NCI-H2196 (cell line): ENCODE data around the gene MRPS5.

Source experiments
- DNase-seq: peaks from one replicate; lab custom pipeline; 2025; ENCODE audit not compliant: unreplicated experiment; lab: John Stamatoyannopoulos, UW

MRPS5 gene

DNA sequence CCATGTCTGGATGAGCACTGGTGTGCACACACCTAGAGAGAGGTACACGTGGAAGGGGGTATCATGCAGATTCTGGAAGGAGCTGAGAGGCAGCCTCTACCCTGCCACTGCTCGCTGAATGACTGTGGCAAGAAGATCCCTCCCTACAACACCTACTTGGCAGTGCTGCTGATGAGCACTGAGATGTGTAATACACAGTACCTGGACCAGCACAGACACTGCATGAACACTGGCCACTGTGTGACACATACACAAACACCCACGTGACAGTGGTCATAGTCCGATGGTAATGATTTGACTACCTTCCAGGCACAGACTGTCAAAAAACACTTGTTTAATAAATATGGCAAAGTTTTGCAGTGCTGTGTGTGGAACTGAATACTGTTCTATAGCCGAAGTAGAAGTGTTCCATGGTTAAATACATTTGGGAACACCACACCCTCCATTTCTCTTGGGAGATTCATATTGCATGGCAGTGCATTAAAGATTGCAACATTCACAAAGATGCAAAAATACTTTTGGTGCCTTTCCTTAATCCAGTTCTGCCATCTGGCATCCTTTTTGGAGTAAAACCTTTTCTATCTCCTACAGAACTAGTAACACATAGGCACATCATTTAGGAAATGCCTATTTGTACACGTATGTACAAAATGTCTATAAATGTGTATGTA, 29.6 kb downstream of the MRPS5 start:
- DNase-seq = no peak

DNA sequence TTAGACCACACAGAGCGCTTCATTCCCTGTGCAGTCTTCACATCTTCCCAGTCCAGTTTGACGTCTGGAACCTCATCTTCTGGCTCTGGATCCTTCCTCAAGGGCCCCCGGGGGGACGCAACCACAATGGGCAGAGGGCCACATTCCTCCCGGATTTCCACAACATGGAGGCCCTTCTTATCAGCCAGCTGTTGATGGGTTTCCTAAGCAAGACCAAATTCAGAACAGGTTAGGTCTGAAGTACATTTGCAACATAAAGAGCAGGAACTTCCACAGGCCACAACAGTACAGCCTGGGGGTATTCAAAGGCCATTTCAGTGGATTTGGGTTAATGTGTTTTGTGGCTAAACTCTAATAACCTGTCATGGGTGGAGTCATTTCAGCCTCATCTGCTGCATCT, 34.2 kb downstream of the MRPS5 start:
- DNase-seq = no peak

DNA sequence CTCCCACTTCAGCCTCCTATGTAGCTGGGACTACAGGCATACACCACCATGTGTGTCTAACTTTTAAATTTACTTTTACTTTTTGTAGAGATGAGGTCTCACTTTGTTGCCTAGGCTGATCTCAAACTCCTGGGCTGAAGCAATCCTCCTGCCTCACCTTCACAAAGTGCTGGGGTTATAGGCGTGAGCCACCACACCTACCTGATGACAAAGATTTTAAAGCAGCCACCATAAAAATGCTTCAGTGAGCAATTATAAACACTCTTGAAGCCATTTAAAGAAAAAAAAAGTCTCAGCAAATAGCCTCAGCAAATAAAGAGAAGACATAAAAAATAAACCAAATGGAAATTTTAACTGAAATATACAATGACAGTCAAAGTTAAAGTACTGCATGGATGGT, 35.6 kb downstream of the MRPS5 start:
- DNase-seq = no peak

- DNase-seq = no peak
Measured at GRCh38 chr2:95082477-95082876, 39.1 kb downstream of the MRPS5 start.

- no peak for DNase-seq
Measured at GRCh38 chr2:95079199-95079683, 42.4 kb downstream of the MRPS5 start.

- DNase-seq = no peak
Measured at GRCh38 chr2:95077861-95078603, 43.6 kb downstream of the MRPS5 start.

DNA sequence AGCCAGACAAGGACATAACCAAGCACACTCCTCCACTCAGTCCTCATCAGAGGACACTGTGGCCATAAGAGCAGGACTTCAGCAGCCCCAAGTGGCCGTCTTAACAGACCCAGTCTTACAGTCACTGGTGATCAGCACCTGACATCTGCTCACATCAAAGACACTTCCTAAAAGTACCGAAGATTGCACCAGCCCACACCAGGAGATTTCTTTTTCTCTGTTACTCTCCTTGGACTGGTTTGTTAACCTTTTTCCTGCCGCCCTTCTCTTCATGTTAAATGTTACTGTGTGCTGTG, 44.1 kb downstream of the MRPS5 start:
- no peak for DNase-seq

DNA sequence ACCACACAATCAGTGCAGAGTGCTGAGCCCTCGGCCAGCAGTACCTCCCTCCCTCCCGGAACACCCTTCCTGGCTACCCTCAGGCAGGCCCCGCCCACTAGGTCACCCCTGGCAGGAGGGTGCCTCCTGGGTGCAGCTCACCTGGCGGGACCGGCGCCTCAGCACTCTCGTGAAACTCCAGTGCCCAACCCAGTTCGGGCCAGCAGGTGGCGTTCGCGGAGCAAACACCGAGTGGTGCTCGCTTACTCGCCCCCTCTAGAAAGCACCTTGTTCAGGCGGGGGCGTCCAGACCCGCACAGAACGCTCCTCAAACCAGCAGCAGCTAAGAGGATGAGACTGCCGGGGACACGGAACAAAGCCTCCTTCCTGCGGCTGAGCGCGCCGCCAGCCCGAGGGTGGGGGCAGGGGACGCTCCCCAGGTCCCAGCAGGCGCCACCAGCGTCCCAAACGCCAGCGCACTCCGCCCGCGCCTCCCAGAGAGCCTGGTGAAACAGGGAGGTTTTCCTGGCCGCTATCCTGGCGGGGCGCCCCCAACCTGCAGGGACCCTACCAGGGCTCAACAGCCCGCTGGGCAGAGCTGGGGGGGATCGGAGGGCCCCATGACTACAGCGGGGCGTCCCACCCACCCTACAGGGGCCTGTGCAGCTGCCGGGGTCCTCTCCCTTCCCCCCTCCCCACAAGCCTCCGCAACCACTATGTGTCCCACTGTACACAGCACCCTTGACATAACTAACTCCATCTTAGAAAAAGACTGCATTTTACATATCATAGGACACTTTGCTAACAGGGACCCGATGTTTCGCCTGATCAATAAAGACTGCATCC, 44.7 kb downstream of the MRPS5 start:
- DNase-seq = peak; percentile 90

GRCh38 chr2:95075440-95076132, 46.0 kb downstream of the MRPS5 start:
- DNase-seq = no peak

- no peak for DNase-seq
Measured at GRCh38 chr2:95074663-95075439, 46.8 kb downstream of the MRPS5 start.

GRCh38 chr2:95073856-95074662, 47.5 kb downstream of the MRPS5 start:
- no peak for DNase-seq

- no peak for DNase-seq
Measured at GRCh38 chr2:95072424-95072823, 49.2 kb downstream of the MRPS5 start.

GRCh38 chr2:95071856-95072255, 49.8 kb downstream of the MRPS5 start:
- DNase-seq = no peak

- DNase-seq = no peak
Measured at GRCh38 chr2:95069465-95069864, 52.1 kb downstream of the MRPS5 start.

GRCh38 chr2:95068256-95068655, 53.4 kb downstream of the MRPS5 start:
- DNase-seq = no peak

DNA sequence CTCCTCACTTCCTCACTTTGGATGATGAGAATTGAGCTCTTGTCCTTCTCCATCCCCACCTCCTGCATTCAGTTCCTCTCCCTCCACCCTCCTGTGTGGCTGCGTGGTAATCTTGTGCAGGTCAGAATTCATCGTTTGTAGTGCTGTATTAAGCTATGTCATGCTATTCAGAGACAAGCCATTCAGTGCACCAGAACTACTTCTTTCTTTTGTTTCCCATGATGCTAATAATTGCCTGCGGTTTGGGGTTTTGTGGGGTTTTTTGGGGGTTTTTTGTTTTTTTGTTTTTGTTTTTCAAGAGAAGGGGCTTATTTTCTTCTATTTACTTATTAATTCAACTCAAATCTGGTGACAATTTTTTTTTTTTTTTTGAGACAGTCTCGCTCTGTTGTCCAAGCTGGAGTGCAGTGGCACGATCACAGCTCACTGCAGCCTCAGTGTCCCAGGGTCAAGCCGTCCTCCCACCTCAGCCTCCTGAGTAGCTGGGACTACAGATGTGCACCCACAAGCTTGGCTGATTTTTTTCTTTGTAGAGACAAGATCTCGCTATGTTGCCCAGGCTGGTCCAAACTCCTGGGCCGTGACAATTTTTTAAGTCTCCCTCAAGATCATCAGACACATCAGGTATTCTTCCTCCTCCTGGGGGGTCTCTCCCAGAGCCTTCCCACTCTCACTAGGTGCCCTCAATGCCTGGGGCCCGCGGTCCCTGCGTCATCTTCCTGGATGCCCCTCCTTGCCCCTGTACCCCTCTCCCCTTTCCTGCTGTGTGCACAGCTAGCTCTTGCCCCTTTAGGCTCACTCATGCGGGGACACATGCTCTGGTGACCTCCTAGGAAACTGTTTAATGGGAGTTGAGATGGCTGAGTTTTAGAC, 58.3 kb downstream of the MRPS5 start:
- no peak for DNase-seq

DNA sequence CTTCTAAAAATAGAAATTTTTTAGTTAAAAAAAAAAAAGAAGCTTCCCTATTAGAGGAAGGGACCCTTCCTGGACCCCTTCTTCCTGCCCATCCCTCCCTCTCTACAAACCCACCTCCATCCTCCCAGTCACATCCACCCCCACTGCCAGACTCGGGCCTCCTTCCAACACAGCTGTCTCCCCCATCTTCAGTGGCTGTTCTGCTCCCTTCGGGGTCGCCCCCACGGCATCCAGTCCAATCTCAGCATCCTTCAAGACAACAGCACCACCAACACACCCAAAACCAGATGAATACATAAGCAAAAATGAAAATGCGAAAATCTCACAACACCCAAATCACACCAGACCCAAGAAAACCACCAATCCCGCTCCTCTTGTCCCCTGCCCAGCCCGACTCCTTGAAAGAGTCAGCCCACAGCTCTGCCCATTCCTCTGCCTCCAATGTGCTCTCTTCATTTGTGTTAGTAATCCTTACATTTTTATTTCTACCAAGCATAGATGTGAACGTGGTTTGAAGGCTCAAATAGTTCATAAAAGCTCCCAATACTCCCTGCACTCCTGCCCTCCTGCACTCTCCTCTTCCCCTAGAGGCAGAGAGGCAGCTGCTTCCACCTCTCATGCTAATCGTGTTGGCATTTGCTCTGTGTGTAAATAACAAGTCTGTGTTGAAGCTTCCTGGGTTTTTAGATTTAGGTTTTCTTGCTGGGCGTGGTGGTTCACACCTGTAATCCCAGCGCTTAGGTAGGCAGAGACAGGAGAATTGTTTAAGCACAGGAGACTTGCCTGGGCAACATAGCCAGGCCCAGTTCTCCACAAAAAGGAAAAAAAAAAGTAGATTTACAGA, 59.1 kb downstream of the MRPS5 start:
- no peak for DNase-seq
